ENCODE data around the gene OR4D11.
"Not testable (repeated sequence)": the region's sequence is repeated elsewhere in the genome, so short reads cannot be mapped to it uniquely, and the experiment has no call there.

The OR4D11 gene

GRCh38 chr11:59503276-59503675 lies at the start of gene OR4D11:
Gene OR4D11, plus strand, starts transcription at chr11:59503576. Its CDS starts 0 bp downstream, at chr11:59503576.
- DNase-seq (ENCODE audit: low spot score), result no peak

- no peak for DNase-seq (ENCODE audit: low spot score)
Observed at GRCh38 chr11:59456661-59457060, 46.7 kb upstream of the OR4D11 start, which contains the start of gene OR4D6. Gene OR4D6, plus strand, starts transcription at chr11:59456961. Its CDS starts 0 bp downstream, at chr11:59456961.

- no peak for DNase-seq (ENCODE audit: low spot score)
Observed at GRCh38 chr11:59459916-59460315, 43.5 kb upstream of the OR4D11 start.

GRCh38 chr11:59463190-59463641 lies 40.2 kb upstream of the OR4D11 start:
- DNase-seq (ENCODE audit: low spot score), result no peak

- DNase-seq (ENCODE audit: low spot score), result no peak
Observed at GRCh38 chr11:59473015-59473414, 30.4 kb upstream of the OR4D11 start, which contains the start of gene OR4D10. Gene OR4D10, plus strand, starts transcription at chr11:59473315. Its CDS starts 4,115 bp downstream, at chr11:59477430.

- no peak for DNase-seq (ENCODE audit: low spot score)
Observed at GRCh38 chr11:59475176-59475575, 28.2 kb upstream of the OR4D11 start.

- DNase-seq (ENCODE audit: low spot score), result no peak
Observed at GRCh38 chr11:59479906-59480305, 23.5 kb upstream of the OR4D11 start.

GRCh38 chr11:59480359-59480758 lies 23.0 kb upstream of the OR4D11 start:
- no peak for DNase-seq (ENCODE audit: low spot score)

- no peak for DNase-seq (ENCODE audit: low spot score)
Observed at GRCh38 chr11:59501931-59502330, 1.4 kb upstream of the OR4D11 start.

GRCh38 chr11:59510941-59511589 lies 7.7 kb downstream of the OR4D11 start, which contains the start of gene OR4D9:
Gene OR4D9, plus strand, starts transcription at chr11:59511539. Its CDS starts 3,374 bp downstream, at chr11:59514913.
- DNase-seq (ENCODE audit: low spot score), result no peak

GRCh38 chr11:59511675-59512074 lies 8.3 kb downstream of the OR4D11 start:
- no peak for DNase-seq (ENCODE audit: low spot score)

GRCh38 chr11:59520139-59520538 lies 16.8 kb downstream of the OR4D11 start:
- not testable (repeated sequence) for DNase-seq (ENCODE audit: low spot score)

- no peak for DNase-seq (ENCODE audit: low spot score)
Observed at GRCh38 chr11:59520741-59521140, 17.4 kb downstream of the OR4D11 start.

- DNase-seq (ENCODE audit: low spot score), result no peak
Observed at GRCh38 chr11:59523541-59523940, 20.2 kb downstream of the OR4D11 start.

- DNase-seq (ENCODE audit: low spot score), result no peak
Observed at GRCh38 chr11:59528711-59529110, 25.3 kb downstream of the OR4D11 start.

- DNase-seq (ENCODE audit: low spot score), result no peak
Observed at GRCh38 chr11:59532620-59533019, 29.2 kb downstream of the OR4D11 start.

GRCh38 chr11:59534676-59535075 lies 31.3 kb downstream of the OR4D11 start:
- DNase-seq (ENCODE audit: low spot score), result no peak

GRCh38 chr11:59542142-59542810 lies 38.9 kb downstream of the OR4D11 start:
- no peak for DNase-seq (ENCODE audit: low spot score)

- DNase-seq (ENCODE audit: low spot score), result not testable (repeated sequence)
Observed at GRCh38 chr11:59543713-59544112, 40.3 kb downstream of the OR4D11 start.

- DNase-seq (ENCODE audit: low spot score), result no peak
Observed at GRCh38 chr11:59544869-59545178, 41.4 kb downstream of the OR4D11 start.

GRCh38 chr11:59545179-59546020 lies 42.0 kb downstream of the OR4D11 start:
- no peak for DNase-seq (ENCODE audit: low spot score)

GRCh38 chr11:59547605-59548308 lies 44.4 kb downstream of the OR4D11 start:
- not testable (repeated sequence) for DNase-seq (ENCODE audit: low spot score)

Data from D341Med (cell line).